Measurements from ENCODE around the gene OR1J1.

GRCh38 chr9:122518841-122519240, 41.1 kb upstream of the OR1J1 start, which contains the start of gene OR1J4:
- no peak for TF ChIP-seq CTCF (conservative IDR thresholded peaks at IDR 0.05 in 1 of 2, IDR thresholded peaks at IDR 0.05 in 1 of 2; ENCODE audit: low read depth in 1 of 2, low read length in 2 of 2)
- no peak for TF ChIP-seq EZH2 (IDR thresholded peaks at IDR 0.05; ENCODE audit: low read length, missing control alignments)

All from fibroblast of lung (primary cell).